Panc1 (cell line): ENCODE measurements around the gene FAM83C. TPM values are rescaled to one million over a fixed set of nuclear protein-coding genes. Genes with fewer than 3 reads are reported as not detected.

Experiments
- ATAC-seq: fragments of 200-7000 bp; cut with Tn5 transposase; 2 replicates; pipeline ENCODE4 v1.9.1; 2020; ENCODE audit warnings: mild to moderate bottlenecking, moderate library complexity
- BruUV-seq: library from RNA; stranded (reverse); fragments of 400-500 nt; replicated peaks from 2 replicates; lab custom pipeline; 2021; lab: Mats Ljungman, UMichigan
- CTCF ChIA-PET: fragments of 300-600 bp; sonication (Branson Sonifier 250); formaldehyde crosslinking; loops from one replicate; lab custom pipeline; 2022; ENCODE audit warnings: antibody characterized with exemption; lab: Charles Lee
- POLR2A ChIA-PET: fragments of 300-600 bp; sonication (Branson Sonifier 250); formaldehyde crosslinking; loops from one replicate; lab custom pipeline; 2022; ENCODE audit warnings: antibody characterized with exemption; lab: Charles Lee
- DNase-seq: peaks from one replicate; pipeline ENCODE4 v3.0.0-alpha.2; 2010; ENCODE audit warnings: low read depth, low spot score
- H3K27ac ChIP-seq: 2 replicates; pipeline ENCODE4 v1.5.1; 2011; ENCODE audit warnings: mild to moderate bottlenecking, low read length, inconsistent platforms
- H3K27me3 ChIP-seq: fragments of 200-500 bp; sonication (Bioruptor generic); 2 replicates; pipeline ENCODE4 v1.6.0; 2014; ENCODE audit warnings: low read length, inconsistent platforms; ENCODE audit not compliant: control insufficient read depth, insufficient read depth
- H3K36me3 ChIP-seq: fragments of 200-500 bp; sonication (Bioruptor generic); 2 replicates; pipeline ENCODE4 v1.5.1; 2014; ENCODE audit warnings: inconsistent platforms, mild to moderate bottlenecking, low read length, moderate library complexity; ENCODE audit not compliant: control insufficient read depth, insufficient read depth
- H3K4me1 ChIP-seq: 2 replicates; pipeline ENCODE4 v1.5.1; 2011; ENCODE audit warnings: inconsistent platforms, mild to moderate bottlenecking, low read length, moderate library complexity; ENCODE audit not compliant: control insufficient read depth, insufficient read depth
- H3K4me3 ChIP-seq, 2 experiments: 2 replicates each; pipeline ENCODE4 v1.5.1; 2011 to 2012; ENCODE audit warnings: low read depth in 2 of 2, low read length in 2 of 2, mild to moderate bottlenecking in 2 of 2, inconsistent platforms in 1 of 2, moderate library complexity in 1 of 2
- H3K9me3 ChIP-seq: fragments of 200-500 bp; sonication (Bioruptor generic); 2 replicates; pipeline ENCODE4 v1.5.1; 2014; ENCODE audit warnings: low read depth, mild to moderate bottlenecking, inconsistent platforms, low read length, moderate library complexity; ENCODE audit not compliant: control insufficient read depth, insufficient read depth
- POLR2AphosphoS5 ChIP-seq: IDR thresholded peaks from 2 replicates; pipeline ENCODE4 v1.6.1; 2012; ENCODE audit warnings: mild to moderate bottlenecking, low read depth, low read length, moderate library complexity
- SIN3A ChIP-seq: IDR thresholded peaks from 2 replicates; pipeline ENCODE4 v1.6.1; 2012; ENCODE audit warnings: low read depth, mild to moderate bottlenecking, low read length, moderate library complexity, borderline replicate concordance; ENCODE audit not compliant: insufficient read depth
- TCF7L2 ChIP-seq: IDR thresholded peaks from 2 replicates; pipeline ENCODE4 v1.6.1; 2011; ENCODE audit warnings: mild to moderate bottlenecking, low read depth, low read length, inconsistent platforms
- in situ Hi-C: cut with HindIII; loops from 2 replicates; pipeline ENCODE4 v1.10.0; 2016; ENCODE audit warnings: low sequenced_read_pairs, low pct_unique_long_range_greater_than_20kb
- intact Hi-C: fragments of 100-400 bp; cut with micrococcal nuclease; formaldehyde crosslinking; loops from one replicate; pipeline ENCODE4 v1.10.0; 2022; ENCODE audit not compliant: unreplicated experiment
- total RNA-seq: library from RNA; stranded (reverse); gene quantifications from one replicate; pipeline ENCODE4 v1.2.1, GENCODE V29; 2021; ENCODE audit not compliant: unreplicated experiment
- TF ChIP-seq, protein P1 (sequence below): fragments of 450-650 bp; IDR thresholded peaks from 2 replicates; pipeline ENCODE4 v1.5.1; 2017; ENCODE audit warnings: mild to moderate bottlenecking
- TF ChIP-seq, protein P2 (sequence below), 2 experiments: IDR thresholded peaks; 2 replicates each; pipeline ENCODE4 v1.6.1; 2011 to 2012; ENCODE audit warnings: low read depth in 2 of 2, control low read depth in 1 of 2, low read length in 1 of 2, mild to moderate bottlenecking in 1 of 2, moderate library complexity in 1 of 2; ENCODE audit not compliant: insufficient read depth in 1 of 2

Gene FAM83C
- total RNA-seq, 1 experiment from 2014 or later: not detected

DNA sequence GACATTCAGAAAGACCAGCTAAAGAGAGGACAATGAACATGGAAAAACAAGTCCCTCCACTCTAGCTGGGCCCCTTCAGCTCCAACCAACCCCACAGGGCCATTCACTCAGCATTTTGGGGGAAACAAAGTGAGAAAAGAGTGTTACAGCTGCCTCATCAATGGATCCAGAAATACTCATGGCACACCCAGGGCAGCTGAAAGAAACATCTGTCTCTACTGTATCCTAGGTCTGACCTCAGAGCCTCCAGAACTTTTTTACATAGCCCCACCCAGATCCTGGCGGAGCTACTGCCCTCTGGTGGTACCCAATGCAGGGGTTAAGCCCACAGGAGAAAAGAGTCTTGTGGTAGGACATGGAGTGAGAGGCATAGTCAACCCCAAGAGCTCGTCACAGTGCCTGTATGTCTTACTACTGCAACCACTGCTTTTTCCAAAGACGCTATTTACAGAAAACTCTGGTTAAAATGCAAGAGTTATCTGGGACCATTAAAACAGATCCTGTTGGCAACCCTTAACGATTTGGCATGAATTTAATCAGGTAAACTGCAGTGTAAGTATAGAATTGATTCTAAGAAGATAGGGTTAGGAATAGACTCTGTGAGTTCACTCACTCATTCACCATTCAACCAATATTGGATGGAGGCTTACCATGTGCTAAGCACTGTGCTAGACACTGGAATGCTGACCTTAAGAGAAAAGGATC is 37.4 kb upstream of the FAM83C start:
- Histone ChIP-seq H3K9me3 (no peaks in the 10 kb centered on the region), H3K4me1 (peaks cover 41% of the 10 kb centered on the region), H3K4me3 (no peak overlapping the region), H3K36me3 (no peaks in the 10 kb centered on the region), H3K27me3 (no peaks in the 10 kb centered on the region), H3K27ac (peak overlapping the region; percentile 58)
- BruUV-seq: no TSS peak
- TF ChIP-seq, protein P1, sequence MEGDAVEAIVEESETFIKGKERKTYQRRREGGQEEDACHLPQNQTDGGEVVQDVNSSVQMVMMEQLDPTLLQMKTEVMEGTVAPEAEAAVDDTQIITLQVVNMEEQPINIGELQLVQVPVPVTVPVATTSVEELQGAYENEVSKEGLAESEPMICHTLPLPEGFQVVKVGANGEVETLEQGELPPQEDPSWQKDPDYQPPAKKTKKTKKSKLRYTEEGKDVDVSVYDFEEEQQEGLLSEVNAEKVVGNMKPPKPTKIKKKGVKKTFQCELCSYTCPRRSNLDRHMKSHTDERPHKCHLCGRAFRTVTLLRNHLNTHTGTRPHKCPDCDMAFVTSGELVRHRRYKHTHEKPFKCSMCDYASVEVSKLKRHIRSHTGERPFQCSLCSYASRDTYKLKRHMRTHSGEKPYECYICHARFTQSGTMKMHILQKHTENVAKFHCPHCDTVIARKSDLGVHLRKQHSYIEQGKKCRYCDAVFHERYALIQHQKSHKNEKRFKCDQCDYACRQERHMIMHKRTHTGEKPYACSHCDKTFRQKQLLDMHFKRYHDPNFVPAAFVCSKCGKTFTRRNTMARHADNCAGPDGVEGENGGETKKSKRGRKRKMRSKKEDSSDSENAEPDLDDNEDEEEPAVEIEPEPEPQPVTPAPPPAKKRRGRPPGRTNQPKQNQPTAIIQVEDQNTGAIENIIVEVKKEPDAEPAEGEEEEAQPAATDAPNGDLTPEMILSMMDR: peak; percentile 80
- TF ChIP-seq TCF7L2: no peak
- DNase-seq: no peak
- intact Hi-C loops: no loop called here
- ChIA-PET POLR2A (no interaction called here), CTCF (interaction anchor here (1.4 to 1.5 kb wide), 2 partner anchors 22 to 25 kb away, joined by 8 to 9 read pairs; no protein-coding TSS in a partner anchor)
- in situ Hi-C loops: no loop called here
- ATAC-seq: peak; percentile 73; the same call in 1 of the 2 replicates

DNA sequence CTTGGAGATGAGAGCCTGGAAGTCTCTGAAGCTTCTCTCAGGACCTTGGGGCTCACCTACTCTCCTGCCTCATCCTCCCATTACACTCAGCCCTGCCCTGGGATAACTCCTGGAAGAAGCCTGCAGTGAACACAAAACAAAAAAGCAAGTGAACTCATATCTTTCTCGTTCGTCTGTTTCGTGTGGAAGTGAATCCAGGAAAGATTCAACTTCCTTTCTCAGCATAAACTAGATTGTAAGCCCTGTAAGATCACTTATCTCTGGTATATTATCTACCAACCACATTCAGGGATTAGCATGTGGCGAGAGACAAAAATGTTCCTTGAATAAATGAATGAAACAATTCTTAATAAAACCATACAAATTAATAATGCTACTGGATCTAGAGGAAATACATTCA is 36.5 kb upstream of the FAM83C start:
- in situ Hi-C loops: no loop called here
- intact Hi-C loops: no loop called here
- POLR2A ChIA-PET: no interaction called here
- H3K36me3 ChIP-seq: no peaks in the 10 kb centered on the region
- DNase-seq: no peak
- CTCF ChIA-PET: interaction anchor here (1.4 to 1.5 kb wide), 2 partner anchors 21 to 24 kb away, joined by 8 to 9 read pairs; no protein-coding TSS in a partner anchor
- H3K4me3 ChIP-seq: no peak overlapping the region
- TF ChIP-seq POLR2AphosphoS5 (no peak), SIN3A (no peak), TCF7L2 (no peak)
- TF ChIP-seq, protein P2, sequence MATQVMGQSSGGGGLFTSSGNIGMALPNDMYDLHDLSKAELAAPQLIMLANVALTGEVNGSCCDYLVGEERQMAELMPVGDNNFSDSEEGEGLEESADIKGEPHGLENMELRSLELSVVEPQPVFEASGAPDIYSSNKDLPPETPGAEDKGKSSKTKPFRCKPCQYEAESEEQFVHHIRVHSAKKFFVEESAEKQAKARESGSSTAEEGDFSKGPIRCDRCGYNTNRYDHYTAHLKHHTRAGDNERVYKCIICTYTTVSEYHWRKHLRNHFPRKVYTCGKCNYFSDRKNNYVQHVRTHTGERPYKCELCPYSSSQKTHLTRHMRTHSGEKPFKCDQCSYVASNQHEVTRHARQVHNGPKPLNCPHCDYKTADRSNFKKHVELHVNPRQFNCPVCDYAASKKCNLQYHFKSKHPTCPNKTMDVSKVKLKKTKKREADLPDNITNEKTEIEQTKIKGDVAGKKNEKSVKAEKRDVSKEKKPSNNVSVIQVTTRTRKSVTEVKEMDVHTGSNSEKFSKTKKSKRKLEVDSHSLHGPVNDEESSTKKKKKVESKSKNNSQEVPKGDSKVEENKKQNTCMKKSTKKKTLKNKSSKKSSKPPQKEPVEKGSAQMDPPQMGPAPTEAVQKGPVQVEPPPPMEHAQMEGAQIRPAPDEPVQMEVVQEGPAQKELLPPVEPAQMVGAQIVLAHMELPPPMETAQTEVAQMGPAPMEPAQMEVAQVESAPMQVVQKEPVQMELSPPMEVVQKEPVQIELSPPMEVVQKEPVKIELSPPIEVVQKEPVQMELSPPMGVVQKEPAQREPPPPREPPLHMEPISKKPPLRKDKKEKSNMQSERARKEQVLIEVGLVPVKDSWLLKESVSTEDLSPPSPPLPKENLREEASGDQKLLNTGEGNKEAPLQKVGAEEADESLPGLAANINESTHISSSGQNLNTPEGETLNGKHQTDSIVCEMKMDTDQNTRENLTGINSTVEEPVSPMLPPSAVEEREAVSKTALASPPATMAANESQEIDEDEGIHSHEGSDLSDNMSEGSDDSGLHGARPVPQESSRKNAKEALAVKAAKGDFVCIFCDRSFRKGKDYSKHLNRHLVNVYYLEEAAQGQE (IDR thresholded peaks at IDR 0.05; ENCODE audit: insufficient read depth in 1 of 2, low read depth in 2 of 2, low read length in 1 of 2): no peak
- TF ChIP-seq, protein P1: no peak
- ATAC-seq: no peak
- H3K27me3 ChIP-seq: no peaks in the 10 kb centered on the region
- H3K9me3 ChIP-seq: no peaks in the 10 kb centered on the region
- no TSS peak for BruUV-seq
- peaks cover 34% of the 10 kb centered on the region for H3K4me1 ChIP-seq
- peak overlapping the region; percentile 58 for H3K27ac ChIP-seq
